ENCODE data around the gene EPHB6. TPM values are rescaled to one million over a fixed set of nuclear protein-coding genes. Genes with fewer than 3 reads are reported as not detected.

Gene EPHB6
- total RNA-seq, 2 experiments from 2014 or later = 22.1 to 22.8 TPM

DNA sequence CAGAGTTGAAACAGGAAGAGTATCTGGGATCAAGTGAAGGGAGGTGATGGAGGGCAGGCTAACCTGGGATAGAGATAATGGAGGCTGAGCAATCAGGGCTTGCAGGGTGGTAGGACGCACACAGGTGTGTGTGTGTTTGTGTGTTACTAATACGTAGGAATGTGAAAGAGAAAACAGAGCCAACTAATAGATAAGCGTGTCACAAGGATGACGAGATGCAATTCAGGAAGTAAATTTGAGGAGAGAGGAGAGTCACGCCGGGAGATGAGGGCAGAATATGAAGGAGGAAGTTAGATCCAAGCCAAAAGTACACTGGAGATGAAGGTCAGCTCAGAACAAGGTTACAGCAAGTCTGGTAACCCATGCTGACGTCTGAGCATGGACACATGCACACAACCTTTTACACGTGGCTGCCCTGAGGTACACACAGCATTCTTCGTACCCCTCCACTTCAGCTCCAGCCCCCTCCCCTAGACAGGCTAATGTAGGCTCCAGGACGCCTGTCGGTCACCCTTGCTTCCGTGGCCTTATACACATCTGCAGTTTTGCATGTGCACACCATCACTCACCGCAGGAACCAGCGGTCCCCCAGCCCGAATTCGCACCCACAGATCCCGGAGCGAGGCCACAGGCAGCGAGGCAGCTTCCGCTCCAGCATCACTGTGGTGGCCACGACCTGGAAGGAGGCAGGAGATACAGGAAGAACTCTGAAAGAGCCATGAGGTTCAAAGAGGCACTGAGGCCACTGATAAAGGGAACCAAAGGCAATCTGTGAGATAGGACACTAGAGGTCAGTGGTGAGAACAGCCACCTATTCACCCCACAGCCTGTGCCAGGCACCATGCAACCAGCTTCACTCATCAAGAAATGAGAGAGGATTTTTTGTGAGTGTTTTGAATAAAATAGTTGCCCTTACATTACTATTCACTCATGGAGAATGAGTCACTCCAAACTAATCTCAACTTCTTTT lies 54.3 kb downstream of the EPHB6 start:
- no peaks in the 10 kb centered on the region for H3K36me3 Mint-ChIP-seq (ENCODE audit: low read depth)
- intact Hi-C loops (cut with micrococcal nuclease) = no loop called here
- no peak overlapping the region for H3K4me3 Mint-ChIP-seq
- H3K9me3 Mint-ChIP-seq = peaks cover 2% of the 10 kb centered on the region
- no peaks in the 10 kb centered on the region for H3K4me1 Mint-ChIP-seq (ENCODE audit: low read depth)
- H3K27ac Mint-ChIP-seq = no peak overlapping the region
- CTCF ChIA-PET = interaction anchor here (1.5 to 1.7 kb wide), 2 partner anchors 13 to 97 kb away, joined by 3 to 4 read pairs; no protein-coding TSS in a partner anchor
- H3K27me3 Mint-ChIP-seq (ENCODE audit: low read depth) = peaks cover 14% of the 10 kb centered on the region
- DNase-seq = no peak

DNA sequence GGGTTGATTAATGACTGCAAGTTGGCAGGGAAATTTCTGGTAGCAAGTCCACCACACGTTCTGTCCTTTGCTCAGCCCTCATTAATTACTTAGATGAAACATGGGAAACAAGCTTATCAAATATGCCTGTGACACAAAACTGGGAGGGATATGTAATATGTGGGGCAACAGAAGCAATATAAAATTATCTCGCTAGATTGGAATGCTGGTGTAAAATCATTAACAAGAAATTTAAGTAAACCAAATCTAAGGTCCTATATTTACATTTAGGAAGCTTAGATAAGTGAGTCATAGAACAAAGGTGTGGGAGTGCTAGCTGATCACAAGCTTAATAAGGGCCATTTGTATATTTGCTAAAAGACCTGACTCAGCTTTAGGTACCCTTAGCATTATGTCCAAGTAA lies 55.2 kb downstream of the EPHB6 start:
- CTCF ChIA-PET = interaction anchor here (1.5 to 1.7 kb wide), 2 partner anchors 12 to 96 kb away, joined by 3 to 4 read pairs; no protein-coding TSS in a partner anchor
- no peaks in the 10 kb centered on the region for H3K36me3 Mint-ChIP-seq (ENCODE audit: low read depth)
- H3K4me3 Mint-ChIP-seq = no peak overlapping the region
- intact Hi-C loops (cut with micrococcal nuclease) = no loop called here
- no peaks in the 10 kb centered on the region for H3K4me1 Mint-ChIP-seq (ENCODE audit: low read depth)
- no peak for DNase-seq
- H3K27ac Mint-ChIP-seq = no peak overlapping the region
- peaks cover 2% of the 10 kb centered on the region for H3K9me3 Mint-ChIP-seq
- peaks cover 14% of the 10 kb centered on the region for H3K27me3 Mint-ChIP-seq (ENCODE audit: low read depth)

DNA sequence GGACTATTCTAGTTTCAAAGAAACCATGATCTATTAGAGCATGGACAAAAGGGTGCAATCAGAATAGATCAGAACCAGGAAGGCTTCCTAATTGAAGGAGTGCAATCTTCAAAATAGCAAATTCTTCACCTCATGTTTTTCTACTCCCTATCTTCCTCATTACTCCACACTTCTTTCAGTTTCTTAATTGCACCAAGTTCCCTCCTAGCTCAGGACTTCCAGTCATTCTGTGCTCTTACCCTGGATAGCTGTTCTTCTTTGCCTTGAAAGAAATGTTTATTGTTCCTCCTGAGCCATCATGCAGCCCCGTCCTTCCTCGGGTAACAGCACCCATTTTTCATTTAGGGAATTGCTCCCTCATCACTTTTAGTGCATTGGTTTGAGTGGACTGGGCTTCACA lies 55.6 kb downstream of the EPHB6 start:
- CTCF ChIA-PET = interaction anchor here (1.5 to 1.7 kb wide), 2 partner anchors 12 to 95 kb away, joined by 3 to 4 read pairs; no protein-coding TSS in a partner anchor
- DNase-seq = no peak
- H3K27ac Mint-ChIP-seq = no peak overlapping the region
- H3K9me3 Mint-ChIP-seq = peaks cover 2% of the 10 kb centered on the region
- no peaks in the 10 kb centered on the region for H3K4me1 Mint-ChIP-seq (ENCODE audit: low read depth)
- intact Hi-C loops (cut with micrococcal nuclease) = no loop called here
- peaks cover 14% of the 10 kb centered on the region for H3K27me3 Mint-ChIP-seq (ENCODE audit: low read depth)
- H3K36me3 Mint-ChIP-seq (ENCODE audit: low read depth) = no peaks in the 10 kb centered on the region
- no peak overlapping the region for H3K4me3 Mint-ChIP-seq

DNA sequence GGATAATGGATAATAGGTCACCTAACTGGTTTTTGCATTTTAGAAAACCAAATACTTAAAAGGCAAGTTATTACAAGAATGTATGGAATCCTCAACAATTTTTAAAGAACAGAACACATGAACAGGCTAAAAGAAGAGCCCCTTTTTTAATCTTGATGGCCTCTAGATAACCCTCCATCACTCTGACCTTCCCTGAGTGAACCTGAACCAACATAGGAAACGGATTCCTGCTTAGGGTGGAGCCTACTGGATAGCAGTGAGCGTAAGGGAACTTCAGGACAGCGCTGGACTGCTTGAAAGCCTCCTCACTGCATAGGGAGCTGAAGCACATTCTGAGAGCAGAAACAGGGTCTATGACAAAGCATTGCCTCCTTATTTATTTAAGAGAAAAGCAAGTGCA lies 58.2 kb downstream of the EPHB6 start:
- no peak for DNase-seq
- intact Hi-C loops (cut with micrococcal nuclease) = no loop called here
- Mint-ChIP-seq H3K27me3 (ENCODE audit: low read depth) (peaks cover 10% of the 10 kb centered on the region), H3K27ac (no peak overlapping the region), H3K4me3 (no peak overlapping the region), H3K36me3 (ENCODE audit: low read depth) (no peaks in the 10 kb centered on the region), H3K9me3 (no peaks in the 10 kb centered on the region), H3K4me1 (ENCODE audit: low read depth) (no peaks in the 10 kb centered on the region)
- CTCF ChIA-PET = no interaction called here

DNA sequence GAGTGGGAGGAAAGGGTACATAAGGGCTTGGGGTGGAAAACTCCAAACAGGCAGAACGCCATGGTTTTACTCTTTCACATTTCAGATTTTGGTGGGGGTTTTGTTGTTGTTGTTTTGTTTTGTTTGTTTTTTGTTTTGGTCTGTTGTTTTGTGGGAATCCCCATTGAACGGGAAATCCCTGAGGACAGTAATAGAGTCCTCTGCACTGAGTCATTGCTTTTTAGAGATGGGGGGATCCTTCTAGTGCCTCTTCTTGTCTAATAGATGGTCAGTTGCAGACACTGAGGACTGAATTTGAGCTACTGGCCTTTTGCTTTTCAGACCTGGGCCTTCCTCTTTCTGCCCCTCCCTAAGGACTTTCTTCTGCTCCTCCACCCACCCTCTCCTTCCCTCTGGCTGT lies 58.7 kb downstream of the EPHB6 start:
- Mint-ChIP-seq H3K27me3 (ENCODE audit: low read depth) (peaks cover 11% of the 10 kb centered on the region), H3K27ac (no peak overlapping the region), H3K9me3 (no peaks in the 10 kb centered on the region), H3K4me3 (no peak overlapping the region), H3K36me3 (ENCODE audit: low read depth) (no peaks in the 10 kb centered on the region), H3K4me1 (ENCODE audit: low read depth) (no peaks in the 10 kb centered on the region)
- DNase-seq = no peak
- intact Hi-C loops (cut with micrococcal nuclease) = no loop called here
- CTCF ChIA-PET = no interaction called here

DNA sequence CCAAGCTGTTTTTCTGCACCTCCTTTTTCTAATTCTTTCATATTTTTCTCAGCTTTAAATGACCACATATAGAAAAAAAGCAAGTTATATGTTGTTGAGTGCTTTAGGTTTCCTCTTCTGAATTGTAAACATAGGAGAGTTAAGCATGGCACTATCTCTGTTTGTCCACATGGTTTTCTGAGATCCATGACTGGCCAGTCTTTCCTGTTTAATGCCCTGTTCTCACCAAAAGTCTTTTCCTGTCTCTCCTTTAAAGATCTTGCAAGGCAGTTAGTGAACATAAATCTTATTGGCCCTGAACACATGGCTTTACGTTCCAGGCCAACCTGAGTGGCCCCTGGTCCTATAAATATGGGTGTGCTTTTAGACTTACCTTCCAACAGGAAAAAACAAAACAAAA lies 59.2 kb downstream of the EPHB6 start:
- Mint-ChIP-seq H3K4me3 (no peak overlapping the region), H3K4me1 (ENCODE audit: low read depth) (no peaks in the 10 kb centered on the region), H3K36me3 (ENCODE audit: low read depth) (no peaks in the 10 kb centered on the region), H3K27ac (no peak overlapping the region), H3K9me3 (no peaks in the 10 kb centered on the region), H3K27me3 (ENCODE audit: low read depth) (peaks cover 9% of the 10 kb centered on the region)
- no peak for DNase-seq
- intact Hi-C loops (cut with micrococcal nuclease) = no loop called here
- CTCF ChIA-PET = interaction anchor here (0.7 kb wide), 1 partner anchor 59 kb away, joined by 5 read pairs; no protein-coding TSS in a partner anchor

DNA sequence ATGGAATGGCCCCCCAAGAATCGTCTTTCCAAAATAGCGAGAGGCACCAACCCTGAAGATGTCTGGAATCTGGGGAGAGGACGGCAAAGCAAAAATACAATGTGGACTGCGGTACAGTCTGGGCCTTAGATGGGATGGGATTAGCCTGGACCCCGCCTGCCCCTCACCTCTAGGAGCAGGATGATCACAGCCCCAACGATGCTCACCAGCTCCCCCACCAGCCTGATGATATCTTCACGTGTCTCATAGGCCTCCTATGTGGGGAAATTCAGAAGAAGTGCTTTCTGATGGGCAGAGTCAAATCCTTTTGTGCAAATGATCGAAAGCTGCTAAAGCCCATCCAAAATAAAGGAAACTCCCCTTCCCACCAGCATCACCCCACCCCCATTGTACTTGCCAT lies 60.4 kb downstream of the EPHB6 start:
- Mint-ChIP-seq H3K27ac (no peak overlapping the region), H3K4me3 (no peak overlapping the region), H3K27me3 (ENCODE audit: low read depth) (peaks cover 2% of the 10 kb centered on the region), H3K4me1 (ENCODE audit: low read depth) (no peaks in the 10 kb centered on the region), H3K36me3 (ENCODE audit: low read depth) (no peaks in the 10 kb centered on the region), H3K9me3 (no peaks in the 10 kb centered on the region)
- CTCF ChIA-PET = interaction anchor here (1.0 kb wide), 1 partner anchor 10 kb away, joined by 5 read pairs; no protein-coding TSS in a partner anchor
- intact Hi-C loops (cut with micrococcal nuclease) = no loop called here
- DNase-seq = no peak

DNA sequence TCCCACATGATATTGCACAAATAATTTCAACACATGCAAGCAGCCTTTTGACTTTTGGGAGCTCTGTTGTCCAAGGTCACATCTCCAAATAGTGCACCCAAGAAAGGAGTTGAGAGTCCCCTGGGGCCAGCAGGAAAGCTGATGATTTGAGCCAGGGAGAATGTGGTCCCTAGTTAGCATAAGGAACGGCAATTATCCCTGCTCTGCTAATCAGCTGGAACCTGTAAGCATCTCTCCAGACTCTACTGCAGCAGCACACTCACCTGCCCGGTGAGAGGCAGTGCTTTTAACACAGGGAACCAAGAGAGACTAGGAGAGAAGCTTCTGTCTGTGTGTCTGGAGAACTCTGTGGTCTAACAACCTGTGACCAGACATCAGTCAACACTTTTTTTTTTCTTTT lies 61.6 kb downstream of the EPHB6 start:
- Mint-ChIP-seq H3K27ac (no peak overlapping the region), H3K36me3 (ENCODE audit: low read depth) (no peaks in the 10 kb centered on the region), H3K9me3 (no peaks in the 10 kb centered on the region), H3K4me1 (ENCODE audit: low read depth) (no peaks in the 10 kb centered on the region), H3K27me3 (ENCODE audit: low read depth) (peaks cover 2% of the 10 kb centered on the region), H3K4me3 (no peak overlapping the region)
- DNase-seq = no peak
- intact Hi-C loops (cut with micrococcal nuclease) = no loop called here
- CTCF ChIA-PET = interaction anchor here (0.7 to 1.0 kb wide), 3 partner anchors 9 to 592 kb away, joined by 3 to 5 read pairs (median 3); no protein-coding TSS in a partner anchor

DNA sequence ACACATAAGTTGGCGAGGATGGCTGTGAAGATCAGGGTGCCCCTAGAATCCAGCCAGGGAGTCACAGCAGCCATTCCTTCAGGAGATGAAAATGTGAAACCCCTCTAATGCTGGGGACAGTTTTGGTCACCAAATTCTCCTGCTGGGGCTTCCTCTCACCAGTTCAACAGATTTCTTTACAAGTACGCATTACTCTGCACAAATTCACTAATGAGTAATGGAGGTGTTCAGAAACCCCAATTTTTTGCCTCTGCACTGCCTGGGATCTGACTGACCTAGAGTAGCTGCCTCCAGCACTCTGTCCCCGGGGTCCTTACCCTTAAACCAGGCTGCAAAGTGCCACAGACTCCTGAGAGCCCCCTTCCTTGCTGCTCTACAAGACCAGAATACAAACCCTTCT lies 62.6 kb downstream of the EPHB6 start:
- H3K27me3 Mint-ChIP-seq (ENCODE audit: low read depth) = peaks cover 2% of the 10 kb centered on the region
- intact Hi-C loops (cut with micrococcal nuclease) = no loop called here
- DNase-seq = no peak
- CTCF ChIA-PET = no interaction called here
- no peaks in the 10 kb centered on the region for H3K9me3 Mint-ChIP-seq
- H3K36me3 Mint-ChIP-seq (ENCODE audit: low read depth) = no peaks in the 10 kb centered on the region
- H3K4me1 Mint-ChIP-seq (ENCODE audit: low read depth) = no peaks in the 10 kb centered on the region
- H3K27ac Mint-ChIP-seq = no peak overlapping the region
- H3K4me3 Mint-ChIP-seq = no peak overlapping the region

DNA sequence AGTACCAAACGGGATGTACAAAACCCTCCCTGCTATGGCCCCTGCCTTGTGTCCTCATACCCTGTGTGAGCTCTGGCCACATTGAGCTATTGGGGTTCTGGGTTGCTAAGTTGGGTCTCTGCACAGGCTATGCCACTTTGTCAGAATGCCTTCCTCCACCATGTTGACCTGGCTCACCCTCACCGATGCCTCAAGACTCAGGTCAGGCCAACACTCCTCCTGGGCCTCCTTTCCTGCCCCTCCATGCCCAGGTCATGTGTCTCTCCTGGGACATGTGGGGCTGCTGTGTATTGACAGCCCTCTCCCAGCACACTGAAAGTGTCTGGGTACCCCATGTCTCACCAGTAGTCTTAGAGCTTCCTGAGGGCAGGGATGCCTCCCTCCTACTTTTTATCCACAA lies 64.0 kb downstream of the EPHB6 start:
- Mint-ChIP-seq H3K4me1 (ENCODE audit: low read depth) (no peaks in the 10 kb centered on the region), H3K27ac (no peak overlapping the region), H3K9me3 (no peaks in the 10 kb centered on the region), H3K4me3 (no peak overlapping the region), H3K36me3 (ENCODE audit: low read depth) (no peaks in the 10 kb centered on the region), H3K27me3 (ENCODE audit: low read depth) (peaks cover 2% of the 10 kb centered on the region)
- intact Hi-C loops (cut with micrococcal nuclease) = no loop called here
- no peak for DNase-seq
- CTCF ChIA-PET = no interaction called here

DNA sequence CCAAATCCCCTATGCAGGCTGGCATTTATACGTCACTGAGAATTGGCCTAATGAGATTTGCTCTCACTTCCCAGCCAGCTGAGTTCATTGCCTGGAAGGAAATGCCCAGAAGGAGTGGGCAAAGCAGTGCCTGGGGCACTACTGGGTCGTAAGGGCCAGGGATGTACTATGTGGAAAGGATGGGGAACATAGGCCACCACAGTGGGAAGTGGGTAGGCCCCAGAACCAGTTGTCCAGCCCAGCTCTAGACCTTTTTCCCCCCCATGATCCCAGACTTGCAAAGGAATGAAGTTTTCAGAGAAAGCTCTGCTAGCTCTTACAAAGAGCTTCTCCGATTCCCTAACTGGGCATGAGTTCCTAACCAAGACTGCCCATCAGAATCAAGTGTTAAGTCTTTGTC lies 64.8 kb downstream of the EPHB6 start:
- no peak for DNase-seq
- H3K4me1 Mint-ChIP-seq (ENCODE audit: low read depth) = no peaks in the 10 kb centered on the region
- H3K4me3 Mint-ChIP-seq = no peak overlapping the region
- intact Hi-C loops (cut with micrococcal nuclease) = no loop called here
- H3K27me3 Mint-ChIP-seq (ENCODE audit: low read depth) = peaks cover 2% of the 10 kb centered on the region
- CTCF ChIA-PET = interaction anchor here (0.6 kb wide), 1 partner anchor 296 kb away, joined by 3 read pairs; no protein-coding TSS in a partner anchor
- no peak overlapping the region for H3K27ac Mint-ChIP-seq
- no peaks in the 10 kb centered on the region for H3K36me3 Mint-ChIP-seq (ENCODE audit: low read depth)
- no peaks in the 10 kb centered on the region for H3K9me3 Mint-ChIP-seq

Measured in activated naive CD4-positive, alpha-beta T cell treated with anti-CD3 and anti-CD28 coated beads for 36 hours (primary cell).